Activated naive CD8-positive, alpha-beta T cell (primary cell): Measurements from ENCODE around the gene WDR55.
"Not testable (repeated sequence)": the region's sequence is repeated elsewhere in the genome, so short reads cannot be mapped to it uniquely, and the experiment has no call there.

Experiments used
- H3K27ac Mint-ChIP-seq: one replicate; pipeline ENCODE4 v1.8.0; 2021; ENCODE audit warnings: mixed read lengths
- H3K27me3 Mint-ChIP-seq: one replicate; pipeline ENCODE4 v1.8.0; 2021; ENCODE audit warnings: mixed read lengths
- H3K36me3 Mint-ChIP-seq: one replicate; pipeline ENCODE4 v1.8.0; 2021; ENCODE audit warnings: mixed read lengths
- H3K4me1 Mint-ChIP-seq: one replicate; pipeline ENCODE4 v1.8.0; 2021; ENCODE audit warnings: low read depth, mixed read lengths
- H3K4me3 Mint-ChIP-seq: one replicate; pipeline ENCODE4 v1.8.0; 2021; ENCODE audit warnings: mild to moderate bottlenecking, mixed read lengths
- H3K9me3 Mint-ChIP-seq: one replicate; pipeline ENCODE4 v1.8.0; 2021; ENCODE audit warnings: low read depth, mixed read lengths

Gene WDR55

GRCh38 chr5:140711794-140712193, 47.1 kb downstream of the WDR55 start:
- Mint-ChIP-seq H3K4me3 (peak overlapping the region; percentile 98), H3K27ac (peak overlapping the region; percentile 95), H3K4me1 (peaks cover 19% of the 10 kb centered on the region), H3K9me3 (no peaks in the 10 kb centered on the region), H3K36me3 (no peaks in the 10 kb centered on the region), H3K27me3 (no peaks in the 10 kb centered on the region)

DNA sequence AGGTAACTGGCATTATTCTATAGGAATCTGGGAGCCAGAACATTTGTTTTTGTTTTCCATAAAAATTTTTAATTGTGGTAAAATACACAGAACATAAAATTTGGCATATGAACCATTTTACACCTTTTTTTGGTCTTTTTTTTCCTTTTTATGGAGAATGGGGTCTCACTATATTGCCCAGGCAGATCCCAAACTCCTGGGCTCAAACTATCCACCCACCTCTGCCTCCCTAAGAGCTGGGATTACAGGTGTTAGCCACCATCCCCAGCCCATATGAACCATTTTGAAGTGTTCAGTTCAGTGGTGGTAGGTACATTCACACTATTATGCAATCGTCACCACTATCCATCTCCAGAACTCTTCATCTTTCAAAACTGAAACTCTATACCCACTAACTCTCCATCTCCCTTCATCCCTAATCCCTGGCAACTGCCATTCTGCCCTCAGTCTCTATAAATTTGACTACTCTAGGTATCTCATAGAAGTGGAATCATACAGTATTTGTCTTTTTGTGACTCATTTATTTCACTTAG, 48.9 kb downstream of the WDR55 start:
- Mint-ChIP-seq H3K9me3 (no peaks in the 10 kb centered on the region), H3K27ac (no peak overlapping the region), H3K4me3 (no peak overlapping the region), H3K4me1 (peaks cover 19% of the 10 kb centered on the region), H3K27me3 (no peaks in the 10 kb centered on the region), H3K36me3 (no peaks in the 10 kb centered on the region)

DNA sequence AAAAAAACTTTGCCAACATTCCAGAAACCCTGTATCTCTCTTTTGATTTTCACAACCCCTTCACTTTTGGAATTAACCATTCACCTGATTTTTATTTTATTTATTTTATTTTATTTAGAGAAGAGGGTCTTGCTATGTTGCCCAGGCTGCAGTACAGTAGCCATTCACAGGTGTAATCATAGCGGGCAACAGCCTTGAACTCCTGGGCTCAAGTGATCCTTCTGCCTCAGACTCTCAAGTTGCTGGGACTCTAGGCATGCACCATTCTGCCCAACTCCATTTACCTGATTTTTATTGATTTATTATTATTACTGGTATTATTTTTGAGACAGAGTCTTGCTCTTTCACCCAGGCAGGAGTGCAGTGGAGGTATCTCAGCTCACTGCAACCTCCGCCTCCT, 51.5 kb downstream of the WDR55 start:
- not testable (repeated sequence) for H3K27me3 Mint-ChIP-seq, H3K27ac Mint-ChIP-seq, H3K9me3 Mint-ChIP-seq, H3K36me3 Mint-ChIP-seq, H3K4me1 Mint-ChIP-seq, H3K4me3 Mint-ChIP-seq

- Mint-ChIP-seq H3K27ac (no peak overlapping the region), H3K36me3 (no peaks in the 10 kb centered on the region), H3K9me3 (no peaks in the 10 kb centered on the region), H3K4me3 (no peak overlapping the region), H3K27me3 (peaks cover 5% of the 10 kb centered on the region), H3K4me1 (peaks cover 2% of the 10 kb centered on the region)
Observed at GRCh38 chr5:140718266-140718592, 53.5 kb downstream of the WDR55 start.

DNA sequence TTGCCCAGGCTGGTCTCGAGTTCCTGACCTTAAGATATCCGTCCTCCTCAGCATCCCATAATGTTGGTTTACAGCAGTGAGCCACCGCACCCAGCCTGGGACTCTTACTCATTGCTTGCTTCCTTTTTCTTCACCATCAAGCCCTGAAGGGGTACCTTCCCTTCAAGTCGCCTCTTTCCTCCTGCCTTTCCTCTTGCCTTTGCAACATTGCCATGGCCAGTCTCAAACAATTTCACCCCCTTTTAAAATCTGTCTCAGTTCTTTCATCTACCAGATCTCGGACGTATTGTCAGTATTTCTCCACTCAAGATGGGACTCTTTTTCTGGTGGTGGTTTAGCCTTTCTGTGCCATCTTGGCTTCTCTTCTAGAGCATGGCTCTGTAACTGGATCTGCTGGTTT, 56.0 kb downstream of the WDR55 start:
- not testable (repeated sequence) for H3K4me1 Mint-ChIP-seq, H3K27me3 Mint-ChIP-seq, H3K4me3 Mint-ChIP-seq, H3K27ac Mint-ChIP-seq, H3K36me3 Mint-ChIP-seq, H3K9me3 Mint-ChIP-seq

DNA sequence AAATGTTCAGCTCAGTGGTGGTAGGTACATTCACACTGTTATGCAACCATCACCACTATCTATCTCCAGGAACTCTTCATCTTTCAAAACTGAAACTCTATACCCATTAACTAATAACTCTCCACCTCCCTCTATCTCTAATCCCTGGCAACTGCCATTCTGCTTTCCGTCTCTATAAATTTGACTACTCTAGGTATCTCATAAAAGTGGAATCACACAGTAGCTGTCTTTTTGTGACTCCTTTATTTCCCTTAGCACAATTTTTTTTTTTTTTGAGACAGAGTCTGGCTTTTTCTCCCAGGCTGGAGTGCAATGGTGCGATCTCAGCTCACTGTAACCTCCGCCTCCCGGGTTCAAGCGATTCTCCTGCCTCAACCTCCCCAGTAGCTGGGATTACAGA, 56.7 kb downstream of the WDR55 start:
- H3K36me3 Mint-ChIP-seq, H3K4me1 Mint-ChIP-seq, H3K27me3 Mint-ChIP-seq, H3K27ac Mint-ChIP-seq, H3K9me3 Mint-ChIP-seq, H3K4me3 Mint-ChIP-seq: not testable (repeated sequence)
